WTC11 (cell line): ENCODE results near the gene NBPF6. TPM values are rescaled to one million over a fixed set of nuclear protein-coding genes. Genes with fewer than 3 reads are reported as not detected.
"Not testable (repeated sequence)": the region's sequence is repeated elsewhere in the genome, so short reads cannot be mapped to it uniquely, and the experiment has no call there.

ENCODE experiments used
- ATAC-seq: fragments of 200-7000 bp; cut with Tn5 transposase; 2 replicates; pipeline ENCODE4 v1.10.0; 2021; ENCODE audit warnings: mild to moderate bottlenecking, moderate library complexity
- CTCF ChIA-PET: fragments of 300-600 bp; sonication (Branson Sonifier 250); formaldehyde crosslinking; loops from one replicate; lab custom pipeline; 2021; ENCODE audit warnings: antibody characterized with exemption; lab: Charles Lee
- POLR2A ChIA-PET: fragments of 350-600 bp; sonication (Branson Sonifier 250); formaldehyde crosslinking; loops from one replicate; lab custom pipeline; 2021; ENCODE audit warnings: antibody characterized with exemption; lab: Charles Lee
- DNase-seq: peaks from one replicate; pipeline ENCODE4 v3.0.0; 2021; ENCODE audit warnings: low spot score
- H3K27ac Mint-ChIP-seq: 2 replicates; pipeline ENCODE4 v1.8.0; 2021; ENCODE audit warnings: mixed read lengths
- H3K27me3 Mint-ChIP-seq: 2 replicates; pipeline ENCODE4 v1.8.0; 2021; ENCODE audit warnings: low read depth, mild to moderate bottlenecking, moderate library complexity, mixed read lengths
- H3K36me3 Mint-ChIP-seq: 2 replicates; pipeline ENCODE4 v1.8.0; 2021; ENCODE audit warnings: mixed read lengths
- H3K4me1 Mint-ChIP-seq: 2 replicates; pipeline ENCODE4 v1.8.0; 2022; ENCODE audit warnings: mixed read lengths
- H3K4me3 Mint-ChIP-seq: 2 replicates; pipeline ENCODE4 v1.8.0; 2021; ENCODE audit warnings: mild to moderate bottlenecking, moderate library complexity, mixed read lengths
- H3K9me3 Mint-ChIP-seq: 2 replicates; pipeline ENCODE4 v1.8.0; 2021; ENCODE audit warnings: mixed read lengths
- total RNA-seq: library from RNA; stranded (reverse); gene quantifications from 3 replicates; pipeline ENCODE4 v1.2.3, GENCODE V29; 2021

The NBPF6 gene
- total RNA-seq, 1 experiment from 2014 or later: not detected

DNA sequence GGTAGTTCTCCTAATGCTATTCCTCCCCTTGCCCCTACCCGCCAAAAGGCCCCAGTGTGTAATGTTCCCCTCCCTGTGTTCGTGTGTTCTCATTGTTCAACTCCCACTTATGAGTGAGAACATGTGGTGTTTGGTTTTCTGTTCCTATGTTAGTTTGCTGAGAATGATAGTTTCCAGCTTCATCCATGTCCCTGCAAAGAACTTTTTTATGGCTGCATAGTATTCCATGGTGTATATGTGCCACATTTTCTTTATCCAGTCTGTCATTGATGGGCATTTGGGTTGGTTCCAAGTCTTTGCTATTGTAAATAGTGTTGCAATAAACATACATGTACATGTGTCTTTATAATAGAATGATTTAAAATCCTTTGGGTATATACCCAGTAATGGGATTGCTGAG lies 63.8 kb downstream of the NBPF6 start:
- CTCF ChIA-PET, ATAC-seq, H3K4me3 Mint-ChIP-seq, POLR2A ChIA-PET, H3K27ac Mint-ChIP-seq, H3K27me3 Mint-ChIP-seq, DNase-seq: not testable (repeated sequence)
- H3K4me1 Mint-ChIP-seq: peaks cover 16% of the 10 kb centered on the region
- H3K36me3 Mint-ChIP-seq: peaks cover 13% of the 10 kb centered on the region
- H3K9me3 Mint-ChIP-seq: peaks cover 17% of the 10 kb centered on the region

DNA sequence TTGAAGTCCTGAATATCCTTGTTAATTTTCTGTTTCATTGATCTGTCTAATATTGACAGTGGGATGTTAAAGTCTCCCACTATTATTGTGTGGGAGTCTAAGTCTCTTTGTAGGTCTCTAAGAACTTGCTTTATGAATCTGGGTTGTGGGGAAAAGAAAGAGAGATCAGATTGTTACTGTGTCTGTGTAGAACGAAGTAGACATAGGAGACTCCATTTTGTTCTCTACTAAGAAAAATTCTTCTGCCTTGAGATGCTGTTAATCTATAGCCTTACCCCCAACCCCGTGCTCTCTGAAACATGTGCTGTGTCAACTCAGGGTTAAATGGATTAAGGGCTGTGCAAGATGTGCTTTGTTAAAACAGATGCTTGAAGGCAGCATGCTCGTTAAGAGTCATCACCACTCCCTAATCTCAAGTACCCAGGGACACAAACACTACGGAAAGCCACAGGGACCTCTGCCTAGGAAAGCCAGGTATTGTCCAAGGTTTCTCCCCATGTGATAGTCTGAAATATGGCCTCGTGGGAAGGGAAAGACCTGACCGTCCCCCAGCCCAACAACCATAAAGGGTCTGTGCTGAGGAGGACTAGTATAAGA lies 67.3 kb downstream of the NBPF6 start:
- POLR2A ChIA-PET, DNase-seq, H3K36me3 Mint-ChIP-seq, H3K9me3 Mint-ChIP-seq, H3K27me3 Mint-ChIP-seq, CTCF ChIA-PET, H3K27ac Mint-ChIP-seq, H3K4me3 Mint-ChIP-seq, ATAC-seq: not testable (repeated sequence)
- H3K4me1 Mint-ChIP-seq: peaks cover 25% of the 10 kb centered on the region

Other genes starting within 250 kb of the NBPF6 start
- 34.9 to 39.1 TPM (median 35.9 TPM) in 3 replicates for gene SLC25A24, start 250.0 kb upstream of the NBPF6 start, total RNA-seq
- gene NBPF4, start 206.3 kb upstream of the NBPF6 start, total RNA-seq: not detected in 3 replicates
- gene EEIG2, start 109.8 kb downstream of the NBPF6 start, total RNA-seq: 43.1 to 65.7 TPM (median 45.0 TPM) in 3 replicates
- 4.6 to 5.3 TPM (median 4.7 TPM) in 3 replicates for gene HENMT1, start 210.8 kb downstream of the NBPF6 start, total RNA-seq
- 42.8 to 50.5 TPM (median 43.0 TPM) in 3 replicates for gene PRPF38B, start 242.0 kb downstream of the NBPF6 start, total RNA-seq